Activated B cell treated with CpG ODN at 0.5 μM for 24 hours (primary cell): ENCODE measurements around the gene SRCAP. TPM values are rescaled to one million over a fixed set of nuclear protein-coding genes. Genes with fewer than 3 reads are reported as not detected.

Experiments
- ATAC-seq: fragments of 200-7000 bp; cut with Tn5 transposase; one replicate; pipeline ENCODE4 v1.10.0; 2021; ENCODE audit warnings: low read depth, mild to moderate bottlenecking, moderate library complexity
- CTCF ChIA-PET: fragments of 350-600 bp; sonication (Branson Sonifier 250); formaldehyde crosslinking; loops from one replicate; lab custom pipeline; 2021; ENCODE audit warnings: antibody characterized with exemption; lab: Charles Lee
- POLR2A ChIA-PET: fragments of 350-600 bp; sonication (Branson Sonifier 250); formaldehyde crosslinking; loops from one replicate; lab custom pipeline; 2021; ENCODE audit warnings: antibody characterized with exemption; lab: Charles Lee
- DNase-seq: peaks from one replicate; pipeline ENCODE4 v3.0.0; 2022
- H3K27ac Mint-ChIP-seq: one replicate; pipeline ENCODE4 v1.8.0; 2020; ENCODE audit warnings: mixed read lengths
- H3K27me3 Mint-ChIP-seq: one replicate; pipeline ENCODE4 v1.8.0; 2021; ENCODE audit warnings: mixed read lengths
- H3K36me3 Mint-ChIP-seq: one replicate; pipeline ENCODE4 v1.8.0; 2021; ENCODE audit warnings: low read depth, mixed read lengths
- H3K4me1 Mint-ChIP-seq: one replicate; pipeline ENCODE4 v1.8.0; 2021; ENCODE audit warnings: mixed read lengths
- H3K4me3 Mint-ChIP-seq: one replicate; pipeline ENCODE4 v1.8.0; 2020; ENCODE audit warnings: mild to moderate bottlenecking, mixed read lengths
- H3K9me3 Mint-ChIP-seq: one replicate; pipeline ENCODE4 v1.8.0; 2020; ENCODE audit warnings: mixed read lengths
- intact Hi-C: fragments of 100-400 bp; cut with micrococcal nuclease; formaldehyde crosslinking; loops from one replicate; pipeline ENCODE4 v1.15.1; 2024
- total RNA-seq: library from RNA; stranded (reverse); gene quantifications from 2 replicates; pipeline ENCODE4 v1.2.3, GENCODE V29; 2022
- TF ChIP-seq, protein P1 (sequence below): fragments of 200-600 bp; IDR thresholded peaks from one replicate; pipeline ENCODE4 v1.8.0; 2022; ENCODE audit warnings: antibody characterized with exemption, mild to moderate bottlenecking

SRCAP gene
- total RNA-seq, 1 donor from 2014 or later: 123 TPM

DNA sequence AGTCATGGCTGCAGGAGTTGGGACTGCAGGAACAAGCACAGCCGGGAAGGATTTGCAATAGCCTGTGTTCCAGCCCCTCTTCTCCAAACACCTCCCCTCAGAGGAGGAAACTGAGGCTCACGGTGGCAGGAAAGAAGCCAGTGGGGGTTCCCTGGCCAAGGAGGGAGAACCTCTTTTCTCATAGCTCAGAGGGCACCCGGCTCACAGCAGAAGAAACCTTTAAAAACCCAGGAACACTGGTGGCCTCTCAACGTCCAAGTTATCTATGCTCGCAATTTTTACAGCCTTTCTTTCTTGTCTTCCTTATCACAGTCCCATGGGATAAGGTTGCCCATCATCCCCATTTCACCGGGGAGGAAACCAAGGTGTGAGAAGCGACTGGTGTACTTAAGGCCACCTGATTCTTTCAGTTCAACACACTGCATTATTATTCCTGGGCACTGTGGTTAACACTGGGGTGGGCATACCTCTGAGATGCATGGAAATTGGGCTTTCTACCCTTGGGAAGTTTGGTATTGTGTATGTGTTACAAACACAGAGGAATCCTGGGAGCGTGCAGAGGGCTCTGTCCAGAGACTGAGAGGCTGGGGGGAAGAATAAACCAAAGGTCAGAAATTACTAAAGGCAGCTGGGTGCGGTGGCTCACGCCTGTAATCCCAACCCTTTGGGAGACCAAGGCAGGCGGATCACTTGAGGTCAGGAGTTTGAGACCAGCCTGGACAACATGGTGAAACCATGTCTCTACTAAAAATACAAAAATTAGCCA lies 88.8 kb downstream of the SRCAP start:
- ATAC-seq (no peak), DNase-seq (no peak)
- TF ChIP-seq, protein P1, sequence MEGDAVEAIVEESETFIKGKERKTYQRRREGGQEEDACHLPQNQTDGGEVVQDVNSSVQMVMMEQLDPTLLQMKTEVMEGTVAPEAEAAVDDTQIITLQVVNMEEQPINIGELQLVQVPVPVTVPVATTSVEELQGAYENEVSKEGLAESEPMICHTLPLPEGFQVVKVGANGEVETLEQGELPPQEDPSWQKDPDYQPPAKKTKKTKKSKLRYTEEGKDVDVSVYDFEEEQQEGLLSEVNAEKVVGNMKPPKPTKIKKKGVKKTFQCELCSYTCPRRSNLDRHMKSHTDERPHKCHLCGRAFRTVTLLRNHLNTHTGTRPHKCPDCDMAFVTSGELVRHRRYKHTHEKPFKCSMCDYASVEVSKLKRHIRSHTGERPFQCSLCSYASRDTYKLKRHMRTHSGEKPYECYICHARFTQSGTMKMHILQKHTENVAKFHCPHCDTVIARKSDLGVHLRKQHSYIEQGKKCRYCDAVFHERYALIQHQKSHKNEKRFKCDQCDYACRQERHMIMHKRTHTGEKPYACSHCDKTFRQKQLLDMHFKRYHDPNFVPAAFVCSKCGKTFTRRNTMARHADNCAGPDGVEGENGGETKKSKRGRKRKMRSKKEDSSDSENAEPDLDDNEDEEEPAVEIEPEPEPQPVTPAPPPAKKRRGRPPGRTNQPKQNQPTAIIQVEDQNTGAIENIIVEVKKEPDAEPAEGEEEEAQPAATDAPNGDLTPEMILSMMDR: no peak
- POLR2A ChIA-PET: interaction anchor here (1.0 to 1.6 kb wide), 3 partner anchors 18 to 134 kb away, joined by 3 to 24 read pairs (median 4); no protein-coding TSS in a partner anchor
- H3K27me3 Mint-ChIP-seq: peaks cover 8% of the 10 kb centered on the region
- peaks cover 9% of the 10 kb centered on the region for H3K36me3 Mint-ChIP-seq
- intact Hi-C loops: loop anchor here (1.0 kb wide), 2 partner anchors 18 to 88 kb away; no protein-coding TSS in a partner anchor
- H3K4me1 Mint-ChIP-seq: peaks cover 17% of the 10 kb centered on the region
- no peak overlapping the region for H3K27ac Mint-ChIP-seq
- CTCF ChIA-PET: interaction anchor here (1.6 kb wide), 1 partner anchor 18 kb away, joined by 5 read pairs; no protein-coding TSS in a partner anchor
- peak overlapping the region; percentile 85 for H3K4me3 Mint-ChIP-seq
- no peaks in the 10 kb centered on the region for H3K9me3 Mint-ChIP-seq

Other genes with a start within 250 kb of the SRCAP start
- gene ITGAL, start 226.4 kb upstream of the SRCAP start, total RNA-seq: 216 and 240 TPM in 2 replicates
- 29.2 and 30.7 TPM in 2 replicates for gene ZNF768, start 172.6 kb upstream of the SRCAP start, total RNA-seq
- gene ZNF747, start 164.3 kb upstream of the SRCAP start, total RNA-seq: 16.3 and 21.6 TPM in 2 replicates
- gene ZNF764, start 140.8 kb upstream of the SRCAP start, total RNA-seq: 16.1 and 19.2 TPM in 2 replicates
- gene ZNF688, start 127.5 kb upstream of the SRCAP start, total RNA-seq: 13.9 and 14.7 TPM in 2 replicates
- 20.0 and 22.8 TPM in 2 replicates for gene ZNF785, start 113.5 kb upstream of the SRCAP start, total RNA-seq
- gene ZNF689, start 88.8 kb upstream of the SRCAP start, total RNA-seq: 10.1 and 11.6 TPM in 2 replicates
- 63.5 and 77.9 TPM in 2 replicates for gene PRR14, start 48.2 kb upstream of the SRCAP start, total RNA-seq
- gene FBRS, start 40.7 kb upstream of the SRCAP start, total RNA-seq: 166 and 204 TPM in 2 replicates
- gene PHKG2, start 49.3 kb downstream of the SRCAP start, total RNA-seq: 45.3 and 51.4 TPM in 2 replicates
- gene CFAP119, start 62.9 kb downstream of the SRCAP start, total RNA-seq: 6.2 and 8.8 TPM in 2 replicates
- 99.6 and 117 TPM in 2 replicates for gene RNF40, start 63.2 kb downstream of the SRCAP start, total RNA-seq
- gene ZNF629, start 88.0 kb downstream of the SRCAP start, total RNA-seq: 9.1 and 9.3 TPM in 2 replicates
- gene BCL7C, start 194.9 kb downstream of the SRCAP start, total RNA-seq: 32.2 and 35.7 TPM in 2 replicates
- gene CTF1, start 197.4 kb downstream of the SRCAP start, total RNA-seq: 0.56 and 0.62 TPM in 2 replicates
- 20.3 and 24.2 TPM in 2 replicates for gene FBXL19, start 224.4 kb downstream of the SRCAP start, total RNA-seq
- gene ORAI3, start 249.9 kb downstream of the SRCAP start, total RNA-seq: 25.1 and 30.6 TPM in 2 replicates